Superior temporal gyrus (tissue), 1 donor: ENCODE measurements around the gene LRRTM4.
"Not testable (repeated sequence)": the region's sequence is repeated elsewhere in the genome, so short reads cannot be mapped to it uniquely, and the experiment has no call there.

ENCODE experiments used
- DNase-seq: peaks from one replicate; pipeline ENCODE4 v3.0.0-alpha.2; 2016; ENCODE audit errors: extremely low spot score

Gene LRRTM4

GRCh38 chr2:77086478-77086877 is 435.7 kb downstream of the LRRTM4 start:
- no peak for DNase-seq

GRCh38 chr2:77086051-77086450 is 436.1 kb downstream of the LRRTM4 start:
- DNase-seq = no peak

GRCh38 chr2:77085561-77085960 is 436.6 kb downstream of the LRRTM4 start:
- DNase-seq = no peak

- no peak for DNase-seq
Measured at GRCh38 chr2:77081597-77081996, 440.6 kb downstream of the LRRTM4 start.

GRCh38 chr2:77064324-77064723 is 457.9 kb downstream of the LRRTM4 start:
- no peak for DNase-seq

GRCh38 chr2:77054938-77055337 is 467.2 kb downstream of the LRRTM4 start:
- no peak for DNase-seq

- no peak for DNase-seq
Measured at GRCh38 chr2:77046339-77046738, 475.8 kb downstream of the LRRTM4 start.

GRCh38 chr2:77045456-77045855 is 476.7 kb downstream of the LRRTM4 start:
- DNase-seq = not testable (repeated sequence)

- DNase-seq = peak; percentile 40
Measured at GRCh38 chr2:77034445-77034844, 487.7 kb downstream of the LRRTM4 start.

GRCh38 chr2:77029237-77029636 is 492.9 kb downstream of the LRRTM4 start:
- not testable (repeated sequence) for DNase-seq

GRCh38 chr2:77028032-77028600 is 494.1 kb downstream of the LRRTM4 start:
- no peak for DNase-seq

- no peak for DNase-seq
Measured at GRCh38 chr2:77025714-77026113, 496.5 kb downstream of the LRRTM4 start.

GRCh38 chr2:77021161-77021560 is 501.0 kb downstream of the LRRTM4 start:
- no peak for DNase-seq

GRCh38 chr2:77018219-77018618 is 504.0 kb downstream of the LRRTM4 start:
- DNase-seq = no peak

- no peak for DNase-seq
Measured at GRCh38 chr2:77017355-77017745, 504.8 kb downstream of the LRRTM4 start.

GRCh38 chr2:77016443-77017354 is 505.5 kb downstream of the LRRTM4 start:
- no peak for DNase-seq

GRCh38 chr2:77013953-77014352 is 508.2 kb downstream of the LRRTM4 start:
- DNase-seq = no peak

- DNase-seq = no peak
Measured at GRCh38 chr2:77013457-77013856, 508.7 kb downstream of the LRRTM4 start.

GRCh38 chr2:77009307-77009706 is 512.9 kb downstream of the LRRTM4 start:
- DNase-seq = peak; percentile 50

- peak; percentile 43 for DNase-seq
Measured at GRCh38 chr2:77008853-77009252, 513.3 kb downstream of the LRRTM4 start.

GRCh38 chr2:77007686-77008085 is 514.5 kb downstream of the LRRTM4 start:
- DNase-seq = no peak

GRCh38 chr2:77005522-77005921 is 516.7 kb downstream of the LRRTM4 start:
- no peak for DNase-seq

- DNase-seq = no peak
Measured at GRCh38 chr2:77001895-77002294, 520.3 kb downstream of the LRRTM4 start.
